K562 (cell line): ENCODE data around the gene CAPN10.

Experiments
- CEBPB ChIP-seq: fragments of 450-650 bp; IDR thresholded peaks from 2 replicates; pipeline ENCODE4 v1.6.1; 2016; ENCODE audit warnings: missing genetic modification characterization, missing compliant biosample characterization
- CREB1 ChIP-seq, 2 experiments: sonication (generic) in 1 of 2; formaldehyde crosslinking in 1 of 2; IDR thresholded peaks; 2 replicates each; pipeline versions ENCODE4 v1.6.1 to v1.8.0; 2012 to 2022; ENCODE audit warnings: inconsistent platforms in 1 of 2, mild to moderate bottlenecking in 1 of 2, missing genetic modification reagents in 1 of 2, moderate library complexity in 1 of 2
- TF ChIP-seq, protein P1 (sequence below), 3 experiments: IDR thresholded peaks in 2 of 3; conservative IDR thresholded peaks in 1 of 3; 2 replicates each; pipeline ENCODE4 v1.5.1; 2011 to 2012; ENCODE audit warnings: low read length in 3 of 3, mild to moderate bottlenecking in 3 of 3, control low read depth in 2 of 3, improper control_type of control experiment in 1 of 3, inconsistent platforms in 1 of 3, low read depth in 1 of 3, mixed read lengths in 1 of 3, moderate library complexity in 1 of 3; ENCODE audit not compliant: insufficient read depth in 2 of 3

DNA sequence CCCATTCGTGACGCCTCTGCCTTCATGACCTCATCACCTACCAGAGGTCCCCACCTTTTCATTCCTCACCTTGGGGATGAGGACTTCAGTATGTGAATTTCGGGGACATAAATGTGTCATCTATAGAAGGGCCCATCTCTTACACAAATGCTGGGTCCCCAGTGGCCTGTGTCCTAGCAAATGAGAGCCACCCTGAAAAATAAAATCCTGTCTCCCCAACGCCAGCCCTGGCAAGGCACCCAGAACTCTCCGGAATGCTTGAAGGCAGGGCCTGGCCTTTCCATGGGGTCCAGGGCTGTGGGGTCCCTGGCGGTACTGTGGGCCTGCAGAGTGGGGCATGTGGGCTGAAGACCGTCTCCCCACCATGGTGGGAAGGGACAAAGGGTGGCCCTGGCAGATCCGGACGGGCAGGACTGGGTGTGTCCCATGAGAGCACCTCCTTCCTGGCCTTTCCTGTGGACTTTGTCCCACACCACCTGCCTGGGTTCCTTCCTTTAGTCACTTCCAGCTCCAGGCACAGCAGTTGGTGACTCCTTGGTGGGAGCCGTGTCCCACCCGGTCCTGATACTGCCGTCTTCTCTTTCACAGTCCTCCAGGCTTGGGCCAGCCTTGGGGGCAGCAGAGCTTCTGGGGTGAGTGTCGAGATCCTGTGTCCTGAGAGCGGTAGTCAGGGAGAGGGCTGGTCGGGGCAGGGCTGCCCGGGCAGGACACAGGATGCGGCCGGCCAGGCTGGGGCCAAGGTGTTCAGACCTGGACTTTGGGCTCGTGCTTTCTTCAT lies 18.6 kb downstream of the CAPN10 start:
- TF ChIP-seq CREB1 (IDR thresholded peaks at IDR 0.05) = no peak
- TF ChIP-seq CREB1 (CRISPR knock-in tag; IDR thresholded peaks at IDR 0.05) = no peak
- no peak for TF ChIP-seq CEBPB (tag)
- TF ChIP-seq, protein P1, sequence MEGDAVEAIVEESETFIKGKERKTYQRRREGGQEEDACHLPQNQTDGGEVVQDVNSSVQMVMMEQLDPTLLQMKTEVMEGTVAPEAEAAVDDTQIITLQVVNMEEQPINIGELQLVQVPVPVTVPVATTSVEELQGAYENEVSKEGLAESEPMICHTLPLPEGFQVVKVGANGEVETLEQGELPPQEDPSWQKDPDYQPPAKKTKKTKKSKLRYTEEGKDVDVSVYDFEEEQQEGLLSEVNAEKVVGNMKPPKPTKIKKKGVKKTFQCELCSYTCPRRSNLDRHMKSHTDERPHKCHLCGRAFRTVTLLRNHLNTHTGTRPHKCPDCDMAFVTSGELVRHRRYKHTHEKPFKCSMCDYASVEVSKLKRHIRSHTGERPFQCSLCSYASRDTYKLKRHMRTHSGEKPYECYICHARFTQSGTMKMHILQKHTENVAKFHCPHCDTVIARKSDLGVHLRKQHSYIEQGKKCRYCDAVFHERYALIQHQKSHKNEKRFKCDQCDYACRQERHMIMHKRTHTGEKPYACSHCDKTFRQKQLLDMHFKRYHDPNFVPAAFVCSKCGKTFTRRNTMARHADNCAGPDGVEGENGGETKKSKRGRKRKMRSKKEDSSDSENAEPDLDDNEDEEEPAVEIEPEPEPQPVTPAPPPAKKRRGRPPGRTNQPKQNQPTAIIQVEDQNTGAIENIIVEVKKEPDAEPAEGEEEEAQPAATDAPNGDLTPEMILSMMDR (IDR thresholded peaks at IDR 0.05 in 2 of 3, conservative IDR thresholded peaks at IDR 0.05 in 1 of 3; ENCODE audit: insufficient read depth in 2 of 3, low read depth in 1 of 3, low read length in 3 of 3) = no peak
